ENCODE measurements around the gene CAV1. TPM values are rescaled to one million over a fixed set of nuclear protein-coding genes. Genes with fewer than 3 reads are reported as not detected.

Gene CAV1
- total and polyA plus RNA-seq, 2 donors (not counting 1 experiment from before 2014, with no cell fraction given): 461 to 1,245 TPM

GRCh38 chr7:116557901-116558300 lies 33.1 kb downstream of the CAV1 start:
- no peaks in the 10 kb centered on the region for H3K27me3 ChIP-seq (ENCODE audit: control insufficient read depth, insufficient read depth, low read length)
- H3K4me3 ChIP-seq (replicated peaks in 1 of 4; ENCODE audit: control extremely low read depth in 1 of 4, insufficient read depth in 1 of 4, low read depth in 3 of 4, low read length in 4 of 4): no peak overlapping the region
- peaks cover 22% of the 10 kb centered on the region for H3K36me3 ChIP-seq (ENCODE audit: control insufficient read depth, insufficient read depth, low read length)
- H3K79me2 ChIP-seq (ENCODE audit: control insufficient read depth, insufficient read depth, low read length): peaks cover 54% of the 10 kb centered on the region
- H3K9me3 ChIP-seq (ENCODE audit: control insufficient read depth, insufficient read depth, low read depth, low read length): no peaks in the 10 kb centered on the region
- H3K4me2 ChIP-seq (ENCODE audit: extremely low read depth, insufficient read depth, low read length): no peak overlapping the region
- no peak overlapping the region for H3K9ac ChIP-seq (ENCODE audit: insufficient read depth, low read length)
- DNase-seq (ENCODE audit: low read depth in 2 of 2): no peak
- H3K4me1 ChIP-seq (ENCODE audit: control insufficient read depth, extremely low read depth, insufficient read depth, low read length): peaks cover 6% of the 10 kb centered on the region
- no peak overlapping the region for H3K27ac ChIP-seq (ENCODE audit: insufficient read depth, low read length)
- H2AFZ ChIP-seq (ENCODE audit: low read length): no peak overlapping the region
- TF ChIP-seq EZH2 (IDR thresholded peaks at IDR 0.05; ENCODE audit: low read length, missing control alignments): no peak
- TF ChIP-seq CTCF (conservative IDR thresholded peaks at IDR 0.05 in 1 of 2, IDR thresholded peaks at IDR 0.05 in 1 of 2; ENCODE audit: low read depth in 1 of 2, low read length in 2 of 2): no peak
- no peaks in the 10 kb centered on the region for H4K20me1 ChIP-seq (ENCODE audit: control insufficient read depth, extremely low read depth, insufficient read depth, low read length)

DNA sequence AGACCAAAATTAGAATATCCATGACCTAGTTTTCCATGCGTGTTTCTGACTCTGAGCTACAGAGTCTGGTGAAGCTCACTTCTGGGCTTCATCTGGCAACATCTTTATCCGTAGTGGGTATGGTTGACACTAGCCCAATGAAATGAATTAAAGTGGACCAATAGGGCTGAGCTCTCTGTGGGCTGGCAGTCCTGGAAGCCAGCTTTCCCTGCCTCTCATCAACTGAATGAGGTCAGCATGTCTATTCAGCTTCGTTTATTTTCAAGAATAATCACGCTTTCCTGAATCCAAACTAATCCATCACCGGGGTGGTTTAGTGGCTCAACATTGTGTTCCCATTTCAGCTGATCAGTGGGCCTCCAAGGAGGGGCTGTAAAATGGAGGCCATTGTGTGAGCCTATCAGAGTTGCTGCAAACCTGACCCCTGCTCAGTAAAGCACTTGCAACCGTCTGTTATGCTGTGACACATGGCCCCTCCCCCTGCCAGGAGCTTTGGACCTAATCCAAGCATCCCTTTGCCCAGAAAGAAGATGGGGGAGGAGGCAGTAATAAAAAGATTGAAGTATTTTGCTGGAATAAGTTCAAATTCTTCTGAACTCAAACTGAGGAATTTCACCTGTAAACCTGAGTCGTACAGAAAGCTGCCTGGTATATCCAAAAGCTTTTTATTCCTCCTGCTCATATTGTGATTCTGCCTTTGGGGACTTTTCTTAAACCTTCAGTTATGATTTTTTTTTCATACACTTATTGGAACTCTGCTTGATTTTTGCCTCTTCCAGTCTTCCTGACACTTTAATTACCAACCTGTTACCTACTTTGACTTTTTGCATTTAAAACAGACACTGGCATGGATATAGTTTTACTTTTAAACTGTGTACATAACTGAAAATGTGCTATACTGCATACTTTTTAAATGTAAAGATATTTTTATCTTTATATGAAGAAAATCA lies 35.5 kb downstream of the CAV1 start:
- H3K9me3 ChIP-seq (ENCODE audit: control insufficient read depth, insufficient read depth, low read depth, low read length): no peaks in the 10 kb centered on the region
- H4K20me1 ChIP-seq (ENCODE audit: control insufficient read depth, extremely low read depth, insufficient read depth, low read length): no peaks in the 10 kb centered on the region
- peaks cover 31% of the 10 kb centered on the region for H3K79me2 ChIP-seq (ENCODE audit: control insufficient read depth, insufficient read depth, low read length)
- no peak for TF ChIP-seq EZH2 (IDR thresholded peaks at IDR 0.05; ENCODE audit: low read length, missing control alignments)
- no peak for TF ChIP-seq CTCF (conservative IDR thresholded peaks at IDR 0.05 in 1 of 2, IDR thresholded peaks at IDR 0.05 in 1 of 2; ENCODE audit: low read depth in 1 of 2, low read length in 2 of 2)
- no peak overlapping the region for H3K4me2 ChIP-seq (ENCODE audit: extremely low read depth, insufficient read depth, low read length)
- H3K27me3 ChIP-seq (ENCODE audit: control insufficient read depth, insufficient read depth, low read length): no peaks in the 10 kb centered on the region
- no peak overlapping the region for H2AFZ ChIP-seq (ENCODE audit: low read length)
- H3K9ac ChIP-seq (ENCODE audit: insufficient read depth, low read length): no peak overlapping the region
- peaks cover 20% of the 10 kb centered on the region for H3K36me3 ChIP-seq (ENCODE audit: control insufficient read depth, insufficient read depth, low read length)
- peaks cover 2% of the 10 kb centered on the region for H3K4me1 ChIP-seq (ENCODE audit: control insufficient read depth, extremely low read depth, insufficient read depth, low read length)
- peak in 1 of 2 donors; percentile 18 for DNase-seq (ENCODE audit: low read depth in 2 of 2)
- no peak overlapping the region for H3K4me3 ChIP-seq (replicated peaks in 1 of 4; ENCODE audit: control extremely low read depth in 1 of 4, insufficient read depth in 1 of 4, low read depth in 3 of 4, low read length in 4 of 4)
- no peak overlapping the region for H3K27ac ChIP-seq (ENCODE audit: insufficient read depth, low read length)

- no peaks in the 10 kb centered on the region for H3K27me3 ChIP-seq (ENCODE audit: control insufficient read depth, insufficient read depth, low read length)
- H3K36me3 ChIP-seq (ENCODE audit: control insufficient read depth, insufficient read depth, low read length): peaks cover 20% of the 10 kb centered on the region
- H3K4me2 ChIP-seq (ENCODE audit: extremely low read depth, insufficient read depth, low read length): no peak overlapping the region
- DNase-seq (ENCODE audit: low read depth in 2 of 2): peak in 1 of 2 donors; percentile 69
- no peak overlapping the region for H3K27ac ChIP-seq (ENCODE audit: insufficient read depth, low read length)
- H2AFZ ChIP-seq (ENCODE audit: low read length): no peak overlapping the region
- no peak for TF ChIP-seq CTCF (conservative IDR thresholded peaks at IDR 0.05 in 1 of 2, IDR thresholded peaks at IDR 0.05 in 1 of 2; ENCODE audit: low read depth in 1 of 2, low read length in 2 of 2)
- no peak for TF ChIP-seq EZH2 (IDR thresholded peaks at IDR 0.05; ENCODE audit: low read length, missing control alignments)
- no peaks in the 10 kb centered on the region for H3K9me3 ChIP-seq (ENCODE audit: control insufficient read depth, insufficient read depth, low read depth, low read length)
- H3K9ac ChIP-seq (ENCODE audit: insufficient read depth, low read length): no peak overlapping the region
- H4K20me1 ChIP-seq (ENCODE audit: control insufficient read depth, extremely low read depth, insufficient read depth, low read length): no peaks in the 10 kb centered on the region
- H3K4me1 ChIP-seq (ENCODE audit: control insufficient read depth, extremely low read depth, insufficient read depth, low read length): peaks cover 4% of the 10 kb centered on the region
- no peak overlapping the region for H3K4me3 ChIP-seq (replicated peaks in 1 of 4; ENCODE audit: control extremely low read depth in 1 of 4, insufficient read depth in 1 of 4, low read depth in 3 of 4, low read length in 4 of 4)
- H3K79me2 ChIP-seq (ENCODE audit: control insufficient read depth, insufficient read depth, low read length): peaks cover 23% of the 10 kb centered on the region
Observed at GRCh38 chr7:116561697-116562483, 37.1 kb downstream of the CAV1 start.

Measured in fibroblast of lung (primary cell).